H9 (cell line): ENCODE data around the gene ARAP1. TPM values are rescaled to one million over a fixed set of nuclear protein-coding genes. Genes with fewer than 3 reads are reported as not detected.

Experiments
- DNase-seq: peaks from one replicate; pipeline ENCODE4 v3.0.0-alpha.2; 2017
- H2AFZ ChIP-seq: one replicate; pipeline ENCODE4 v1.6.1; 2013; ENCODE audit warnings: mild to moderate bottlenecking, low read length, control low read depth, moderate library complexity
- H2AK5ac ChIP-seq: 2 replicates; pipeline ENCODE4 v1.6.1; 2013; ENCODE audit warnings: low read length, control low read depth, mixed read lengths; ENCODE audit not compliant: insufficient read length
- H2BK120ac ChIP-seq: one replicate; pipeline ENCODE4 v1.6.1; 2013; ENCODE audit warnings: low read depth, mild to moderate bottlenecking, low read length, control low read depth, inconsistent platforms; ENCODE audit not compliant: poor library complexity, severe bottlenecking
- H2BK12ac ChIP-seq: 2 replicates; pipeline ENCODE4 v1.6.1; 2013; ENCODE audit warnings: low read length, control low read depth, mixed read lengths, low read depth; ENCODE audit not compliant: insufficient read length
- H2BK15ac ChIP-seq: 2 replicates; pipeline ENCODE4 v1.6.1; 2013; ENCODE audit warnings: low read depth, low read length, control low read depth
- H2BK20ac ChIP-seq: one replicate; pipeline ENCODE4 v1.6.1; 2013; ENCODE audit warnings: low read depth, mild to moderate bottlenecking, low read length, control low read depth, inconsistent platforms; ENCODE audit not compliant: poor library complexity, severe bottlenecking
- H2BK5ac ChIP-seq: 2 replicates; pipeline ENCODE4 v1.6.1; 2013; ENCODE audit warnings: low read length, control low read depth, mixed read lengths; ENCODE audit not compliant: insufficient read length
- H3K14ac ChIP-seq: 2 replicates; pipeline ENCODE4 v1.6.1; 2013; ENCODE audit warnings: low read length, control low read depth; ENCODE audit not compliant: insufficient read depth
- H3K18ac ChIP-seq: 2 replicates; pipeline ENCODE4 v1.6.1; 2013; ENCODE audit warnings: low read depth, mild to moderate bottlenecking, mixed read lengths, low read length, control low read depth; ENCODE audit not compliant: insufficient read length
- H3K23ac ChIP-seq: 2 replicates; pipeline ENCODE4 v1.6.1; 2013; ENCODE audit warnings: low read length, control low read depth, mixed read lengths, low read depth; ENCODE audit not compliant: insufficient read length
- H3K23me2 ChIP-seq: 2 replicates; pipeline ENCODE4 v1.6.1; 2013; ENCODE audit warnings: low read depth, mild to moderate bottlenecking, mixed read lengths, low read length, control low read depth; ENCODE audit not compliant: insufficient read length, poor library complexity, severe bottlenecking
- H3K27ac ChIP-seq: 2 replicates; pipeline ENCODE4 v1.5.1; 2013; ENCODE audit warnings: low read length, control low read depth, mixed read lengths, low read depth; ENCODE audit not compliant: insufficient read length
- H3K27me3 ChIP-seq: 2 replicates; pipeline ENCODE4 v1.6.1; 2013; ENCODE audit warnings: low read length, control low read depth, inconsistent platforms; ENCODE audit not compliant: insufficient read depth
- H3K4ac ChIP-seq: 2 replicates; pipeline ENCODE4 v1.6.1; 2013; ENCODE audit warnings: low read depth, mild to moderate bottlenecking, control low read depth, inconsistent platforms, low read length, moderate library complexity
- H3K4me1 ChIP-seq: 2 replicates; pipeline ENCODE4 v1.6.1; 2013; ENCODE audit warnings: low read length, control low read depth, inconsistent platforms; ENCODE audit not compliant: insufficient read depth
- H3K4me2 ChIP-seq: 2 replicates; pipeline ENCODE4 v1.6.1; 2013; ENCODE audit warnings: low read length, control low read depth, mixed read lengths; ENCODE audit not compliant: insufficient read length, insufficient read depth
- H3K56ac ChIP-seq: 2 replicates; pipeline ENCODE4 v1.6.1; 2013; ENCODE audit warnings: low read depth, mild to moderate bottlenecking, mixed read lengths, low read length, control low read depth; ENCODE audit not compliant: insufficient read length
- H3K79me1 ChIP-seq: 2 replicates; pipeline ENCODE4 v1.6.1; 2013; ENCODE audit warnings: low read depth, mild to moderate bottlenecking, moderate library complexity, low read length, control low read depth, inconsistent platforms; ENCODE audit not compliant: insufficient read depth, poor library complexity, severe bottlenecking
- H3K79me2 ChIP-seq: 2 replicates; pipeline ENCODE4 v1.6.1; 2013; ENCODE audit warnings: low read length, control low read depth, inconsistent platforms; ENCODE audit not compliant: insufficient read depth
- H3K9ac ChIP-seq: 2 replicates; pipeline ENCODE4 v1.6.1; 2013; ENCODE audit warnings: low read length, control low read depth, mixed read lengths; ENCODE audit not compliant: insufficient read length; ENCODE audit errors: extremely low read depth
- H3K9me3 ChIP-seq: one replicate; pipeline ENCODE4 v1.6.1; 2013; ENCODE audit warnings: low read depth, low read length, inconsistent platforms; ENCODE audit not compliant: control insufficient read depth
- H3T11ph ChIP-seq: one replicate; pipeline ENCODE4 v1.6.1; 2013; ENCODE audit warnings: mild to moderate bottlenecking, low read length, control low read depth, inconsistent platforms
- H4K20me1 ChIP-seq: one replicate; pipeline ENCODE4 v1.6.1; 2013; ENCODE audit not compliant: control insufficient read depth, insufficient read length, insufficient read depth
- H4K5ac ChIP-seq: 2 replicates; pipeline ENCODE4 v1.6.1; 2013; ENCODE audit warnings: low read depth, mild to moderate bottlenecking, mixed read lengths, low read length, control low read depth; ENCODE audit not compliant: insufficient read length
- H4K8ac ChIP-seq: replicated peaks from 2 replicates; pipeline ENCODE4 v1.6.1; 2013; ENCODE audit warnings: low read length, control low read depth, mixed read lengths, low read depth; ENCODE audit not compliant: insufficient read length
- H4K91ac ChIP-seq: 2 replicates; pipeline ENCODE4 v1.6.1; 2013; ENCODE audit warnings: low read depth, mild to moderate bottlenecking, moderate library complexity, mixed read lengths, low read length, control low read depth; ENCODE audit not compliant: insufficient read length
- H3K27ac Mint-ChIP-seq, 3 experiments: 2 replicates in 2 of 3; 3 replicates in 1 of 3; pipeline ENCODE4 v1.8.0; 2020 to 2021; ENCODE audit warnings: mixed read lengths in 3 of 3, mild to moderate bottlenecking in 1 of 3, moderate library complexity in 1 of 3
- H3K27me3 Mint-ChIP-seq: 2 replicates; pipeline ENCODE4 v1.8.0; 2021; ENCODE audit warnings: low read depth, mild to moderate bottlenecking, moderate library complexity, mixed read lengths
- H3K36me3 Mint-ChIP-seq, 3 experiments: 2 replicates in 2 of 3; 3 replicates in 1 of 3; pipeline ENCODE4 v1.8.0; 2020 to 2021; ENCODE audit warnings: low read depth in 3 of 3, mixed read lengths in 3 of 3; ENCODE audit not compliant: insufficient read depth in 1 of 3
- H3K4me1 Mint-ChIP-seq, 2 experiments: 2 replicates each; pipeline ENCODE4 v1.8.0; 2020; ENCODE audit warnings: mixed read lengths in 2 of 2
- H3K4me3 Mint-ChIP-seq, 2 experiments: 2 replicates in 1 of 2; 3 replicates in 1 of 2; pipeline ENCODE4 v1.8.0; 2020 to 2021; ENCODE audit warnings: mild to moderate bottlenecking in 2 of 2, mixed read lengths in 2 of 2, moderate library complexity in 1 of 2
- H3K9me3 Mint-ChIP-seq, 2 experiments: 2 replicates in 1 of 2; 3 replicates in 1 of 2; pipeline ENCODE4 v1.8.0; 2020; ENCODE audit warnings: mild to moderate bottlenecking in 2 of 2, mixed read lengths in 2 of 2, moderate library complexity in 1 of 2
- WGBS: extraction: QIAGEN DNeasy Blood & Tissue Kit; methylation state at CpG from one replicate; pipeline ENCODE4 v1.1.7; 2013; ENCODE audit warnings: missing lambda C conversion rate, low lambda C conversion rate, mixed read lengths; ENCODE audit not compliant: insufficient read length; ENCODE audit errors: extremely low coverage; 5-methylcytosine and 5-hydroxymethylcytosine counted together
- total RNA-seq: library from RNA; stranded (reverse); gene quantifications from 2 replicates; pipeline ENCODE4 v1.2.1, GENCODE V29; 2021
- TF ChIP-seq, protein P1 (sequence below): fragments of 200-600 bp; sonication (generic); conservative IDR thresholded peaks from 3 replicates; pipeline ENCODE4 v1.8.0; 2021; ENCODE audit warnings: antibody characterized with exemption, mild to moderate bottlenecking

Gene ARAP1
- total RNA-seq, 1 experiment from 2014 or later = 59.4 TPM

GRCh38 chr11:72669527-72669926, 82.7 kb downstream of the ARAP1 start:
- H2BK5ac ChIP-seq = no peak overlapping the region
- no peaks in the 10 kb centered on the region for H4K20me1 ChIP-seq
- no peak overlapping the region for H4K8ac ChIP-seq
- H4K5ac ChIP-seq = no peak overlapping the region
- no peak overlapping the region for H2BK20ac ChIP-seq
- H3K27me3 ChIP-seq = no peaks in the 10 kb centered on the region; the same call in 1 of the 2 replicates
- Mint-ChIP-seq H3K27me3 (peaks cover 56% of the 10 kb centered on the region), H3K4me3 (no peak overlapping the region), H3K27ac (no peak overlapping the region), H3K4me1 (peaks cover 22 to 44% of the 10 kb centered on the region in 2 experiments), H3K9me3 (peaks cover 6 to 10% of the 10 kb centered on the region in 2 experiments), H3K36me3 (peaks cover 8 to 9% (median 9%) of the 10 kb centered on the region in 3 experiments)
- H3T11ph ChIP-seq = no peak overlapping the region
- H3K23ac ChIP-seq = no peak overlapping the region
- no peak overlapping the region for H2AFZ ChIP-seq
- peaks cover 4% of the 10 kb centered on the region; the same call in 1 of the 2 replicates for H3K4me1 ChIP-seq
- H3K56ac ChIP-seq = no peak overlapping the region
- no peak for DNase-seq
- H3K79me1 ChIP-seq = no peaks in the 10 kb centered on the region
- H3K23me2 ChIP-seq = peaks cover 5% of the 10 kb centered on the region
- no peak overlapping the region for H3K9ac ChIP-seq
- WGBS = no CpG with 5 or more reads among the region's 8 CpGs
- H3K18ac ChIP-seq = no peak overlapping the region
- H3K79me2 ChIP-seq = no peaks in the 10 kb centered on the region
- H3K4ac ChIP-seq = no peak overlapping the region
- no peak overlapping the region for H3K14ac ChIP-seq
- H3K9me3 ChIP-seq = no peaks in the 10 kb centered on the region
- no peak overlapping the region for H2BK120ac ChIP-seq
- no peak overlapping the region for H2BK12ac ChIP-seq
- TF ChIP-seq, protein P1, sequence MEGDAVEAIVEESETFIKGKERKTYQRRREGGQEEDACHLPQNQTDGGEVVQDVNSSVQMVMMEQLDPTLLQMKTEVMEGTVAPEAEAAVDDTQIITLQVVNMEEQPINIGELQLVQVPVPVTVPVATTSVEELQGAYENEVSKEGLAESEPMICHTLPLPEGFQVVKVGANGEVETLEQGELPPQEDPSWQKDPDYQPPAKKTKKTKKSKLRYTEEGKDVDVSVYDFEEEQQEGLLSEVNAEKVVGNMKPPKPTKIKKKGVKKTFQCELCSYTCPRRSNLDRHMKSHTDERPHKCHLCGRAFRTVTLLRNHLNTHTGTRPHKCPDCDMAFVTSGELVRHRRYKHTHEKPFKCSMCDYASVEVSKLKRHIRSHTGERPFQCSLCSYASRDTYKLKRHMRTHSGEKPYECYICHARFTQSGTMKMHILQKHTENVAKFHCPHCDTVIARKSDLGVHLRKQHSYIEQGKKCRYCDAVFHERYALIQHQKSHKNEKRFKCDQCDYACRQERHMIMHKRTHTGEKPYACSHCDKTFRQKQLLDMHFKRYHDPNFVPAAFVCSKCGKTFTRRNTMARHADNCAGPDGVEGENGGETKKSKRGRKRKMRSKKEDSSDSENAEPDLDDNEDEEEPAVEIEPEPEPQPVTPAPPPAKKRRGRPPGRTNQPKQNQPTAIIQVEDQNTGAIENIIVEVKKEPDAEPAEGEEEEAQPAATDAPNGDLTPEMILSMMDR = no peak
- no peak overlapping the region for H2AK5ac ChIP-seq
- no peak overlapping the region for H4K91ac ChIP-seq
- no peak overlapping the region for H2BK15ac ChIP-seq
- H3K27ac ChIP-seq = no peak overlapping the region
- no peak overlapping the region for H3K4me2 ChIP-seq
